HUES48 (cell line): ENCODE data around the gene CXorf65.
A peak's percentile ranks its signal among the peaks of the same experiment; 100 is the strongest.

ENCODE experiments used
- H3K27ac ChIP-seq: one replicate; pipeline ENCODE4 v1.7.0; 2013; ENCODE audit warnings: low read depth, low read length, inconsistent platforms
- H3K27me3 ChIP-seq: 2 replicates; pipeline ENCODE4 v1.6.1; 2013; ENCODE audit warnings: mild to moderate bottlenecking, low read length; ENCODE audit not compliant: control insufficient read depth, insufficient read depth
- H3K36me3 ChIP-seq: 2 replicates; pipeline ENCODE4 v1.6.1; 2013; ENCODE audit warnings: low read length; ENCODE audit not compliant: control insufficient read depth, insufficient read depth
- H3K4me1 ChIP-seq: 2 replicates; pipeline ENCODE4 v1.6.1; 2013; ENCODE audit warnings: mild to moderate bottlenecking, low read length; ENCODE audit not compliant: control insufficient read depth, insufficient read depth
- H3K4me3 ChIP-seq: 2 replicates; pipeline ENCODE4 v1.5.1; 2013; ENCODE audit warnings: mild to moderate bottlenecking, low read depth, low read length
- H3K9ac ChIP-seq: 2 replicates; pipeline ENCODE4 v1.6.1; 2013; ENCODE audit warnings: mild to moderate bottlenecking, low read depth, low read length, moderate library complexity
- H3K9me3 ChIP-seq: 2 replicates; pipeline ENCODE4 v1.6.1; 2013; ENCODE audit warnings: low read length; ENCODE audit not compliant: control insufficient read depth, insufficient read depth

The CXorf65 gene

DNA sequence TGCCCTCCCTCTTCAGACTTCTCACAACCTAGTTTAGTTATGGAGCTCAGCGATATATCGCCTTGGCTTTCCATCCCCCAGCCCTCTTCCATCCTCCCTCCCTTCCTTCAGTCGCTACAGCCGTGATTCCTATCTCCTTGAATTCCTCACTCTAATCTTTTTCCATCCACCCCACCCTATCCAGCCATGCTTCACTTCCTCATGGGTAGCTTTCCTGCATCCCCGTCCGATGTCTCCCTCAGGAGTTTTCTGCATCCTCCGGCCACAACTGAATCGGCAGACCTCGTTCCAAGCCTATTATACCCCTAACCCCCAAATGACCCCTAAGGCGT, 38.9 kb downstream of the CXorf65 start:
- H3K9me3 ChIP-seq, result peaks cover 26% of the 10 kb centered on the region
- no peaks in the 10 kb centered on the region for H3K27me3 ChIP-seq
- peak overlapping the region; percentile 88 for H3K4me3 ChIP-seq
- peak overlapping the region; percentile 86 for H3K27ac ChIP-seq
- H3K4me1 ChIP-seq, result no peaks in the 10 kb centered on the region
- H3K9ac ChIP-seq, result peak overlapping the region; percentile 53; the same call in 1 of the 2 replicates
- peaks cover 9% of the 10 kb centered on the region; the same call in 1 of the 2 replicates for H3K36me3 ChIP-seq

- Histone ChIP-seq H3K9ac (peak overlapping the region; percentile 53; the same call in 1 of the 2 replicates), H3K9me3 (peaks cover 26% of the 10 kb centered on the region), H3K36me3 (peaks cover 9% of the 10 kb centered on the region; the same call in 1 of the 2 replicates), H3K27me3 (no peaks in the 10 kb centered on the region), H3K4me1 (no peaks in the 10 kb centered on the region), H3K27ac (peak overlapping the region; percentile 86), H3K4me3 (peak overlapping the region; percentile 88)
Observed at GRCh38 chrX:71067089-71067488, 39.5 kb downstream of the CXorf65 start.

DNA sequence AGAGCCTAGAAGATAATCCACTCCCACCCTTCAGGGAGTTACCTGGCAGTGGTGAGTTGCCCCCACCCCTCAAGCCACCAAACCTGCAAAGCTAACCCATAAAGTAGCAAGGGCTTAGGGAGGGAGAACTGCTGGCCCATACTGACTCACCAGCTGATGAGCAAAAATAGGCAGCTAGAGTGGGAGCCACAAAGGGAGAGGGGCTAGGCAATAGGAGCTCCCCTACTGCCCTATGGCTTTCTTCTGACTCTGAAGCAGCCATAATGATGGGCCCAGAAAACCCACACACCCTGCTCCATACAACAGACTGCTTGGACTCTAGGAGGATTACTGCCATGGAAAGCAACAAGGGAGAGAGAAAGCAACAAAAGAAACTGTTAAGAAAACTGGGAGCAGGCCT, 46.4 kb downstream of the CXorf65 start:
- H3K36me3 ChIP-seq, result peaks cover 44% of the 10 kb centered on the region
- no peak overlapping the region for H3K9ac ChIP-seq
- no peaks in the 10 kb centered on the region for H3K4me1 ChIP-seq
- no peak overlapping the region for H3K27ac ChIP-seq
- H3K4me3 ChIP-seq, result no peak overlapping the region
- H3K9me3 ChIP-seq, result peaks cover 25% of the 10 kb centered on the region
- H3K27me3 ChIP-seq, result no peaks in the 10 kb centered on the region

DNA sequence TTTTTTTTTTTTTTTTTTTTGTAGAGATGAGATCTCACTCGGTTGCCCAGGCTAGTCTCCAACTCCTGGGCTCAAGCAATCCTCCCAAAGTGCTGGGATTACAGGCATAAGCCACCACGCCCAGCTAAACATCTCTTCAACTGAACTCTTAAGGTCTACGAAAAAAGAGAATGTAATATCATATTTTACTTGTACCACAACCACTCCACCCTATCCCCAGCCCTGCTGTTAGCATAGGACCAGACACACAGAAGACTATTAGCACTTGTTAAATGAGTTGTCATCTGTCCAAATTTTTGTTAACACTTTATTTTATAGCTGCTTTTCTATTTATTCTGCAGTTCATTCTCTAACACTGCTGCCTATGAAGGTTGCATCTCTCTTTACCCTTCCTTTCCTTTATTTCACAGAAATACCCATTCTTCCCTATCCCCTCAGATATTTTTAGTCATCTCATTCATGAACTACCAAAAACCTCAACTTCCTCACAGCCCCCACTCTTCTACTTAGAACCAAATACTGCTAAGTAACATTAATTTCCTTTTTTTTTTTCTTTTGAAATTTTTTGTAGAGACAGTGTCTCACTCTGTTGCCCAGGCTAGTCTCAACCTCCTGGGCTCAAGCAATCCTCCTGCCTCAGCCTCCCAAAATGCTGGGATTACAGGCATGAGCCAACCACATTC, 48.6 kb downstream of the CXorf65 start:
- Histone ChIP-seq H3K27ac (no peak overlapping the region), H3K4me1 (no peaks in the 10 kb centered on the region), H3K9me3 (peaks cover 19% of the 10 kb centered on the region), H3K36me3 (peaks cover 39% of the 10 kb centered on the region), H3K9ac (no peak overlapping the region), H3K27me3 (no peaks in the 10 kb centered on the region), H3K4me3 (no peak overlapping the region)

- Histone ChIP-seq H3K9ac (no peak overlapping the region), H3K27ac (no peak overlapping the region), H3K4me3 (no peak overlapping the region), H3K27me3 (no peaks in the 10 kb centered on the region), H3K36me3 (peaks cover 37% of the 10 kb centered on the region), H3K9me3 (peaks cover 19% of the 10 kb centered on the region), H3K4me1 (no peaks in the 10 kb centered on the region)
Observed at GRCh38 chrX:71056867-71057266, 49.7 kb downstream of the CXorf65 start.
